T-helper 1 cell treated with Interleukin-12 subunit alpha and Interleukin-12 subunit beta and Interleukin-4 antibody, amounts not matched to agents 30 ng/mL and 1 ng/mL, for 36 hours (primary cell): Measurements from ENCODE around the gene HMCN2. TPM values are rescaled to one million over a fixed set of nuclear protein-coding genes. Genes with fewer than 3 reads are reported as not detected.
"Not testable (repeated sequence)": the region's sequence is repeated elsewhere in the genome, so short reads cannot be mapped to it uniquely, and the experiment has no call there.

Source experiments
- intact Hi-C: fragments of 100-400 bp; cut with micrococcal nuclease; formaldehyde crosslinking; loops from one replicate; pipeline ENCODE4 v1.15.1; 2024
- total RNA-seq: library from RNA; stranded (reverse); gene quantifications from 2 replicates; pipeline ENCODE4 v1.2.3, GENCODE V29; 2022

Gene HMCN2
- total RNA-seq, 1 donor from 2014 or later, result not detected

- intact Hi-C loops, result no loop called here
Observed at GRCh38 chr9:130426883-130427282, 161.3 kb downstream of the HMCN2 start.

- intact Hi-C loops, result no loop called here
Observed at GRCh38 chr9:130427326-130427725, 161.8 kb downstream of the HMCN2 start.

DNA sequence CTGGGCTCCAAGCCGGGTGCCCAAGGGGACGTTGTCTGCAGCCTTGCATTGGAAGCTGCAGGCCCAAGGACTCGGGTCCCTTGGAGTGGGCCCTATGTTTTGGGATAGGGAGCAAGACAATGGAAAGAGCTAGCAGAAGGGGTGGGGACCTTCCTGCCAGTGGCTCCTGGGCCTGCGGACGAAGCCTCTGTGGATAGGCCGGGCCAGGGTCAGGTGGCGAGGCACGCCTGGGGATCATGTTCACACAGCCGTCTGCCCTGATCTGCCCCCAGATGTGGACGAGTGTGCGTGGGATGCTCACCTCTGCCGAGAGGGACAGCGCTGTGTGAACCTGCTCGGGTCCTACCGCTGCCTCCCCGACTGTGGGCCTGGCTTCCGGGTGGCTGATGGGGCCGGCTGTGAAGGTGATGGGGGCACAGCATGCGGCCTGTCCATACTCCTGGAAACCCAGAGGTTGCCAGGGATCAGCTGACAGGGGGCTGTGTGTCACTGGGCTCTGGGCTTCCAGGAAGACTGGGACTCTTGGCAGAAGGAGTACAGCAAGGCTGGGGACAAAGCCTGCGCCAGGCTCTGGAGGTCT, 162.6 kb downstream of the HMCN2 start:
- intact Hi-C loops, result no loop called here

DNA sequence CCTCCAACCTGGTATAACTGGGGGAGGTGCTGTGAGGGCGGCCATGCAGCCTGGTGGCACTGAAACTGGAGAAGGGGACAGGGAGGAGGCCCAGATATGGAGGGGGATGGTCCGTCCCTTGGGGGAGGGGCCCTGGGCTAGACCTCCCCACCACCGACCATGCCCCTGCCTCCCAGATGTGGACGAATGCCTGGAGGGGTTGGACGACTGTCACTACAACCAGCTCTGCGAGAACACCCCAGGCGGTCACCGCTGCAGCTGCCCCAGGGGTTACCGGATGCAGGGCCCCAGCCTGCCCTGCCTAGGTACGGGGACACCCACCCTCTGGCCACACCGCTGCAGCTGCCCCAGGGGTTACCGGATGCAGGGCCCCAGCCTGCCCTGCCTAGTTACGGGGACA, 163.8 kb downstream of the HMCN2 start:
- intact Hi-C loops, result no loop called here

- intact Hi-C loops, result no loop called here
Observed at GRCh38 chr9:130429831-130430230, 164.3 kb downstream of the HMCN2 start.

DNA sequence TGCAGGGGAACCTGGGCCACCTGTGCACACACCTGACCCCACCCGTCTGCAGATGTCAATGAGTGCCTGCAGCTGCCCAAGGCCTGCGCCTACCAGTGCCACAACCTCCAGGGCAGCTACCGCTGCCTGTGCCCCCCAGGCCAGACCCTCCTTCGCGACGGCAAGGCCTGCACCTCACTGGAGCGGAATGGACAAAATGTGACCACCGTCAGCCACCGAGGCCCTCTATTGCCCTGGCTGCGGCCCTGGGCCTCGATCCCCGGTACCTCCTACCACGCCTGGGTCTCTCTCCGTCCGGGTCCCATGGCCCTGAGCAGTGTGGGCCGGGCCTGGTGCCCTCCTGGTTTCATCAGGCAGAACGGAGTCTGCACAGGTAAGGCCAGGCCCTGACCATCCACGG, 164.7 kb downstream of the HMCN2 start:
- intact Hi-C loops, result no loop called here

GRCh38 chr9:130430734-130431535, 165.4 kb downstream of the HMCN2 start:
- intact Hi-C loops, result no loop called here

- intact Hi-C loops, result no loop called here
Observed at GRCh38 chr9:130431536-130432303, 166.2 kb downstream of the HMCN2 start.

DNA sequence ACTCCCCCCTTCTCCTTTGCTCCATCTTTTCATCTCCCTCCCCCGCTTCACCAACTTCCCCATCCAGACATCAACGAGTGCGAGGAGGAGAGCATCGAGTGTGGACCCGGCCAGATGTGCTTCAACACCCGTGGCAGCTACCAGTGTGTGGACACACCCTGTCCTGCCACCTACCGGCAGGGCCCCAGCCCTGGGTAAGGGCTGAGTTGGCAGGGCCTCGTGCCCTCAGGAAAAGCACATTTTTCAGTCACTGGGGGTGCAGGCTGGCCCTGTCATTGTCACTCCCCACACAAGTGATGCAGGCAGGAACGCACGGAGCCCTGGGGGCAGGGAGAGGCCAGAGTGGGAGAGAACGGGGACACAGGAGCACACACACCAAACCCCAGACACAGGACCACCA, 166.8 kb downstream of the HMCN2 start:
- intact Hi-C loops, result no loop called here

DNA sequence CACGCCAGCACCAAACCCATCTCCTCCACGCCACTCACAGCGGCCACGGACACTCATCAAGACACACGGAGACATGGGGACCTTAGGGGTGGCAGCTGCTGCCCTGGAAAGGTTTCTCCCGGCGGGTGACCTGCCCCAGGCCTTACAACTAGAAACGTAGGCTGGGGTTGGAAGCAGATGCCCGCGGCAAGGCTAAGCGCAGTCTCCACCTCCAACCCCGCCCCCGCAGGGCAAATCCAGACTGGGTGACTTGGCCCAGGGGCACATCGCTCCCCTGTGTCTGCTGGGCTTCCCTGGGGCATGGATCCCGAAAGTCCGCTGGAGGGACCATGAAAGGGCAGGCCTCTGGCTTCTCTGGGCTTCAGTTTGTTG, 167.2 kb downstream of the HMCN2 start:
- intact Hi-C loops, result no loop called here

DNA sequence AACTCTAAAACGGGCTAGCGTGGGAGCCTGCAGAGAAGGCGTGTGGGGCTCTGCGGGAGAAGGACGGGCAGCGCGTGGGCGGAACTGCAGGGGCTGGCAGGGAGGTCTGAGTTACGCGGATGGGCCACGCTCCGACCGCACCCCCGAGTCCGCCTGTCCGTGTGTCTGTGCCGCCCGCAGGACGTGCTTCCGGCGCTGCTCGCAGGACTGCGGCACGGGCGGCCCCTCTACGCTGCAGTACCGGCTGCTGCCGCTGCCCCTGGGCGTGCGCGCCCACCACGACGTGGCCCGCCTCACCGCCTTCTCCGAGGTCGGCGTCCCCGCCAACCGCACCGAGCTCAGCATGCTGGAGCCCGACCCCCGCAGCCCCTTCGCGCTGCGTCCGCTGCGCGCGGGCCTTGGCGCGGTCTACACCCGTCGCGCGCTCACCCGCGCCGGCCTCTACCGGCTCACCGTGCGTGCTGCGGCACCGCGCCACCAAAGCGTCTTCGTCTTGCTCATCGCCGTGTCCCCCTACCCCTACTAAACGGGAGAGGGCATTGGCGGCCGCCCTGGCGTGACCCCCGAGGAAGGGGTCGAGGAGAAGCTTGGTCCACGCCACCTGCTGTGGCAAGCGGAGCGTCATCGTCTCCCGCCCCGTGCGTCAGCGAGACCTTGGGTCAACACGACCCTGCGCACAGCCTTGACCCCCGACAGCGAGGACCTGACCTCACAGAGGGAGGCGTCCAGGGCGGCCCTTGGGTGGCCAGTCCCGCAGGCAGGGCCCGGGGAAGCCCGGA, 167.8 kb downstream of the HMCN2 start:
- intact Hi-C loops, result no loop called here

DNA sequence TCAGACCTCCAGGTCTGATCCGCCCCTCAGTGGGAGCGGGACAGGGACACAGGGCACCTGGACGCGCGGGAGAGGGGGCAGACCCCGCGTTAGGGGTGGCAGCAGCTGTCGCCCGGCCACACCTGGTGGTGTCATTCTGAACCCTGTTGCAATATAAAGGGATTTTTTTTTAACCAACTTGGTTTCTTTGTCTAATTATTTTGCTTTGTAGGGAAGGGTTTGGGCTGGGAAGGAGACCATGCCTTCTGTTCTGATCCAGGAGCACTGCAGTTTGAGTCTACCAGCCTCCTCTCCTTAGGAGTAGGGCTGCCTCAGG, 168.3 kb downstream of the HMCN2 start:
- intact Hi-C loops, result no loop called here

- intact Hi-C loops, result not testable (repeated sequence)
Observed at GRCh38 chr9:130434656-130435055, 169.1 kb downstream of the HMCN2 start.

DNA sequence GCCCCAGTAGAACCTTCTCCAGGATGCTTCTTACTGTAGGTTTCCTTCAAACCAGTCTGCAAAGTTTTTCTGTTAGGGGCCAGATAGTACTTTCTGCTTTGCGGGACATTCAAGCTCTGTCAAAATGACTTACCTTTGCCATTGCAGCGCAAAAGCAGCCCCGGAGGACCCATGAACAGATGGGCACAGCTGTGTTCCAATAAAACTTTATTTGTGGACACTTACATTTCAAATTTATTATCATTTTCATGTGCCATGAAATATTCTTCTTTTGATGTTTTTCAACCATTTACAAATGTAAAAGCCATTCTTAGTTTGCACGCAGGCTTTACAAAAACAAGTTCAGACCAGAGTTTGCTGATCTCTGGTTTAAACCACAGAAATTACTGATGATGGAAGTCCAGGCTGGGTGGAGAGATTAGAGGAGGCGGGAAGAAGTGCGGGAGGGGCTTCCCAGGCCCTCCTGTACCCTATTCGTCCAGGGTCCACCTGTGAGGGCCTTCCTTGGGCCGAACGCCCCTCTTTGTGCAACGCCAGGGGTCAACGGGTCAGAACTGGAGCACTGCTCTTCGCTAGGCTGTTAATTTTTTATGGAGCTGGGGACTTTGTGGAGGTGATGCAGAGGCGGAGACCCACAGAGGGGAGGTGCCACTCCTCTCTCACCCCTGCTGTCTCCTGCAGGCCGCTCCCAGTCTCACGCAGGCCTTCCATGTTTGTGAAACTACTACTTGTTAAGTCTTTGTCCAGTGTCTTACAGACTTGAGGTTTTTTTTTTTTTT, 171.6 kb downstream of the HMCN2 start:
- intact Hi-C loops, result no loop called here

GRCh38 chr9:130438382-130438981, 172.9 kb downstream of the HMCN2 start:
- intact Hi-C loops, result no loop called here

- intact Hi-C loops, result no loop called here
Observed at GRCh38 chr9:130441031-130441430, 175.5 kb downstream of the HMCN2 start.

DNA sequence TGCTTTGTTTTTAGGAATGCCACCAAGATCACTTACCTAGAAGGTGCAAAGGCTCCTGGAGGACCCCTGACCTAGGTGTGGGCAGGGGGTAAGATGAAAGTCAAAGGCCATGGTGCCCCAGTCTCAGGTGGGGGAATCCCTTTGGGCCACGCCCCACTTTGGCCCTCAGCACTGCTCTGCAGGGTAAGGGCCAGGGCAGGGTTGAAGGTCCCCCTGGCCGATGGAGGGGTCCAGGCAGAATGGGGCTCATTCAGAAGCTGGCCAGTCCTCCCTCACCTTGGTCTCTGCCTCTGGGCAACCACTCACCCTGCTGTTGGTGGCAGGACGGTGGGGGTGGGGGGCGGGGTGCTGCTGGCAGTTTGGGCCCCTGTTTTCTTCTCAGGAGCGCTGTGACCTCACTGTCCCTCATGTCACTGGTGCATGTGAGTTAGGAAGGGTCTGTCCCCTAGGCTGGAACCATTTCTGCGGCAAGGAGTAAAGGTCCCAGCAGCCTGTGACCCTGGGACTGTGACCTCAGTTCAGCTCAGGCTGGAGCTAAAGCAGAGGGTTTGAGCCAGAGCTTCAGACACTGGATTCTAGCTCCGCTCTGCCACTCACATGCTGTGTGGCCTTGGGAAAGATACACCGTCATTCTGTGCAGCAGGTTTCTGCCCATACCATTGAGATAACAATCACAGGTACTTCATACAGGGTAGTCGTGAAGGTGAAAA, 177.3 kb downstream of the HMCN2 start:
- intact Hi-C loops, result no loop called here

DNA sequence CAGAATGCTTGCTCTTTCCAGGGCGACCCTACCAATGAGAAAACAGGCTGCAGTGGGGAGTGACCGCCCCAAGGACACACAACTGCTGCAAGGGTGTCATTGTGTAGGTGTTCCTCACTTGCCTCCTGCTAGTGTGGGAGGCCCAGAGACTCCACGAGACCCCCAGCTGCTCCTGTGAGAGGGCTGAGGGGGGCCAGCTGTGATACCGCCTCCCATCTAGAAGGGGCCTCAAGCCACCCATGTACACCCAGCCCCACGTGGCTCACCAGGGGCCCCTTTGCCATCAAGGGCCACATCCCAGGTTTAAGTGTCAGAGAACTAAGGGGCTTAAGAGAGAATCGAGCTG, 177.9 kb downstream of the HMCN2 start:
- intact Hi-C loops, result no loop called here

DNA sequence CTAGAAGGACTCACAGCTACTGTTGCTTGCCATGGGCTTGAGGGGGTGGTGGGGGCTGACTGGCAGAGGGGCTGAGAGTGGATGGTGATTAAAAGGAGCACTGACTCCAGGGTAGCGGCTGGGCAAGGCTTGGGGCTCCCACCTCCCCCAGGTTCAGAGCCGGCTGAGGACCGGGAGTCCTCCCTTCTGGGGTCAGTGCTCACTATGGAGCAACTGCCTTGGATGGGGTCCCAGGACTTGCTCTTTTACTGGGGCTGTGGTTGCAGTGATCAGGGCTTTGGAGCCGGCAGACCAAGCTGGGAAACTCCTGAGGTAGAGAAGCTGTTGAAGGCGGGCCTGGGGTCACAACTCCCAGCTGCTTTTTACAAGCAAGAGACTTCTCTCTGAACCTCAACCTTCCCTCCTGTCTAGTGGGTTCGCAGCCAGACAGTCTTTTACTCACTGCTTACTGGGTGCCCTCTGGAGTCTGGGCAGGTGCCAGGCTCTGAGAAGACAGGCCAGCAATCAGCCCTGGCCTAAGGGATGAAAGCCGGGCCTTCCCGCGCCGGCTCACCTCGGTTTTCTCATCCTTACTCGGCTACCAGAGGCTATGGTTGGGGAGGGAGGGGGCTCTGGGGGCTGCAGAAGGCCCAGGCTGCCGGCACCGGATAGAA, 178.4 kb downstream of the HMCN2 start:
- intact Hi-C loops, result no loop called here
